GM21381 (cell line): ENCODE measurements around the gene CAPRIN1.

Source experiments
- ATAC-seq: cut with Tn5 transposase; IDR thresholded peaks from one replicate; pipeline ENCODE4 v1.9.1; 2021; ENCODE audit warnings: mild to moderate bottlenecking, moderate library complexity; ENCODE audit not compliant: unreplicated experiment

CAPRIN1 gene, protein sequence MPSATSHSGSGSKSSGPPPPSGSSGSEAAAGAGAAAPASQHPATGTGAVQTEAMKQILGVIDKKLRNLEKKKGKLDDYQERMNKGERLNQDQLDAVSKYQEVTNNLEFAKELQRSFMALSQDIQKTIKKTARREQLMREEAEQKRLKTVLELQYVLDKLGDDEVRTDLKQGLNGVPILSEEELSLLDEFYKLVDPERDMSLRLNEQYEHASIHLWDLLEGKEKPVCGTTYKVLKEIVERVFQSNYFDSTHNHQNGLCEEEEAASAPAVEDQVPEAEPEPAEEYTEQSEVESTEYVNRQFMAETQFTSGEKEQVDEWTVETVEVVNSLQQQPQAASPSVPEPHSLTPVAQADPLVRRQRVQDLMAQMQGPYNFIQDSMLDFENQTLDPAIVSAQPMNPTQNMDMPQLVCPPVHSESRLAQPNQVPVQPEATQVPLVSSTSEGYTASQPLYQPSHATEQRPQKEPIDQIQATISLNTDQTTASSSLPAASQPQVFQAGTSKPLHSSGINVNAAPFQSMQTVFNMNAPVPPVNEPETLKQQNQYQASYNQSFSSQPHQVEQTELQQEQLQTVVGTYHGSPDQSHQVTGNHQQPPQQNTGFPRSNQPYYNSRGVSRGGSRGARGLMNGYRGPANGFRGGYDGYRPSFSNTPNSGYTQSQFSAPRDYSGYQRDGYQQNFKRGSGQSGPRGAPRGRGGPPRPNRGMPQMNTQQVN

DNA sequence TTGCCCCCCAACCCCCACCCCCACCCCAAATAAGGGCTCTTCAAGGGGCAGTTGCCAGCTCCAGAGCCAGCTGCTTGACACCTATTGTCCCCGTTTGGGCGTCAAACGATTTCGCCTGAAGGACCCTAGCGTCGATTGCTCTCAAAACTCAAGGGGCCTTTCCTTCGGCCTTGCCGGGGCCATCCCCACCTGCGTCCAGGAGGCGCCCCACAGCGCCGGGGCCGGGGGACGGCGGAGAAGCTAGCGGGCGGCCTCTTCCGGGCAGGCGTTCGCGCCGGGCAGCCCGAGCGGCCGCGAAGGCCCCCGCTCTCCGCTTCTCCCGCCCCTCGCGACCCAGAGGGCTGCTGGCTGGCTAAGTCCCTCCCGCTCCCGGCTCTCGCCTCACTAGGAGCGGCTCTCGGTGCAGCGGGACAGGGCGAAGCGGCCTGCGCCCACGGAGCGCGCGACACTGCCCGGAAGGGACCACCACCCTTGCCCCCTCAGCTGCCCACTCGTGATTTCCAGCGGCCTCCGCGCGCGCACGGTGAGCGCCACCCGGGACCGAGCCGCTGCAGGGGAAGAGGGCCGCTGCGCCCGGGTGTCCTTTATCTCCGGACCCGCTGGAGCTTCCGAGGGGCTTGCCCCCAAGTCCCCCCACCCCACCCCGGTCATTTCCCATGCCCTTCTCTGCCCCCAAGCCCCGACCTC, at the start of gene CAPRIN1:
Gene CAPRIN1, plus strand, starts transcription at position 383 of the 687 bp plus-strand sequence. CDS start 690 bp downstream, outside the sequence.
- peak; percentile 59 for ATAC-seq

DNA sequence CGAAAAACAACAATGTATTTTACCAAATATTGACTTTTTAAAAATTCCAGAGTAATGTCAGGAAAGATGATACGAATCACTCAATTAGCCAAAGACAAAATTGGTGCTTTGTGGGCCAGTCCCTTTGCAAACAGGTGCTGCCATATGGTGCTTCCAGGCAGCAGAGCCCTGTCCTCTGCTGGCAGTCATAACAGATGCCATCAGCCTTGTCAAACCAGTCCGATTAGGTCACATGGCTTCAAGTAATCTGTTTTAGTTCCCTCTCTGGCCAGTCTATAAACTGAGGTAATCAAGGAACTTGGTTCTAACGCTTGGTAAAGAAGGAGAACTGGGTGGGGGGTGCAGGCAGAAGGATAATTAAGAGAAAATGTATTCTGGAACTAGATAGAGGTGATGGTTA, 49.1 kb upstream of the CAPRIN1 start:
- ATAC-seq = no peak

DNA sequence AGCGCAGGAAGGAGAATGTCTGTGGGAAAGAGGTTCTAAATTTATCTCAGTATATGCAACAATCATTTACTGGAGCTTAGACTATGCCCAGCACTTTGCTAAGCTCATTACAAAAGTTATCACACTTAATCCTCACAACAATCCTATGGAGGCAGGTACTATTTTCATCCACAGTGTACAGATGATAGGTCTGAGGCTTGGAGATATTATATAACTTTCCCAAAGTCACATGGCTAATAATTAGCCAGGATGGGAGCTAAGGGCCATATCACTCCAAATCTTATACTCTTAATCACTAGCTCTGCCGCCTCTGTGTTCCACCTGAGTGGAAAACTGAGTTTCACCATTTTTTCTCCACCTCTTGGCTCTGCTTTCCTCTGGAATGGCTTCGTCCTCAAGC, 47.3 kb upstream of the CAPRIN1 start:
- ATAC-seq = no peak

DNA sequence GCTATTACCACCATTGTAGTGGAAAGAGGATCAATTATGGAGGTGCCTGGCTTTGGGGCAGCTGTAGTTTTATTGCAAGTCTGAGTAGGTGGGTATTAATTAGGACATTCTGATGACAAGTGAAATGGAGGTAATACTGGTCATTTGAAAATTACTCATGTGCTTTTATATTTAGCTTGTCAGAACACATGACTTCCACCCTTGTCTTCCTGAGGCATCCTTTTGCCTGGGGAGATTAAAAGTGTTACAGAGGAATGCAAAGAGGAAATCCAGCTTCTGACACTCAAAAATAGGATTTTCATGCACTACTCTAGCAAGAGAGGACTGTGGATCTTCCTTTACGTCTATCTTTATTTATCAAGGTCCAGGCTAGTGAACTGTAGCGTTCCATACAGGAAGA, 44.7 kb upstream of the CAPRIN1 start:
- no peak for ATAC-seq

DNA sequence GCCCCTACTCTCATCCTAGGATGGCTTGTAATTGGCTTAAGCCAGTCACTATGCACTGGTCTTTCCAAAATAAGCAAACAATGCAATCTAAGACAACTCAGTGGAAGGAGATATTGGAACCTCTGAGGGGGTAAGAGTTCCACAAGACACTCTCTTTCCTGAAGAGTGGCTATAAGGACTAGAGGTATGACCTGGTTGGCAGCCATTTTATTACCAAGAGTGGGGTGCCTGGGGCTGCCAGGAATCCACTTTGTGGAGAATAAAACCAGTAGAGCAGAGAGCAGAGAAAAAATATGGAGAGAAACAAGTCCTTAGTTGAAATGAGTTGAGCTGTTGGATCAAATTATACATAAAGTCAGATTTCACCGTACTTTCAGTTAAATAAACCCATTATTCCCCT, 38.8 kb upstream of the CAPRIN1 start:
- ATAC-seq = no peak

DNA sequence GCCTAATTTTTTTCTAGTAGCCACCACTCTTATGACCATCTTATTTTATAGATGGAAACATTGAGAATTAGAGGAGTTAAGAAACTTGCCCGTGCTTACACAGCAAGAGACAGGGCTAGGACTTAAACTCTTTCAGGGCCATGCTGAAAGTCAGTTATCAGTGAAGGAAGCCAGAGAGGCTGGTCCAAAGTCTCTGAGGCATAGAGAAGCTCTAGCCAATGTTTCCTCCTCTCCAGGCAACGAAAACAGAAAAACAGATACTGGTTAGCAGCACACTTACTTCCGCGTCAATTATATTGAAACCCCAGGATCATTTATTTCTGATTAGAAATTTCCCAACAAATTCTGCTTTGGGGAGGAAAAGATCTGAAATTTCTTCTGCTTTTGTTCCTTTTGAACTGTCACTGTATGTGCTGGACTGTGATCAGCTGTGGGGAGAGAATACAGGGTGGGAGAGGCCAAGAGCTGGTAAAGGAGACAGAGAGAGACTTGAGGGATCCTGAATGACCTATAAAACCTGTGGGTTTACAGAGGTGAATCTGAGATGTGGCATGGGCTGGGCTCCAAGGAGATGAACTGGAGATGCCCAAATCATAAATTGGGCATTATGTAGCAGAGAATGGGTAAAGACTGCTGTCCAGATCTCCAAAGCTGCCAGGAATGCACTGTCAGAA, 37.5 kb upstream of the CAPRIN1 start:
- ATAC-seq = no peak

DNA sequence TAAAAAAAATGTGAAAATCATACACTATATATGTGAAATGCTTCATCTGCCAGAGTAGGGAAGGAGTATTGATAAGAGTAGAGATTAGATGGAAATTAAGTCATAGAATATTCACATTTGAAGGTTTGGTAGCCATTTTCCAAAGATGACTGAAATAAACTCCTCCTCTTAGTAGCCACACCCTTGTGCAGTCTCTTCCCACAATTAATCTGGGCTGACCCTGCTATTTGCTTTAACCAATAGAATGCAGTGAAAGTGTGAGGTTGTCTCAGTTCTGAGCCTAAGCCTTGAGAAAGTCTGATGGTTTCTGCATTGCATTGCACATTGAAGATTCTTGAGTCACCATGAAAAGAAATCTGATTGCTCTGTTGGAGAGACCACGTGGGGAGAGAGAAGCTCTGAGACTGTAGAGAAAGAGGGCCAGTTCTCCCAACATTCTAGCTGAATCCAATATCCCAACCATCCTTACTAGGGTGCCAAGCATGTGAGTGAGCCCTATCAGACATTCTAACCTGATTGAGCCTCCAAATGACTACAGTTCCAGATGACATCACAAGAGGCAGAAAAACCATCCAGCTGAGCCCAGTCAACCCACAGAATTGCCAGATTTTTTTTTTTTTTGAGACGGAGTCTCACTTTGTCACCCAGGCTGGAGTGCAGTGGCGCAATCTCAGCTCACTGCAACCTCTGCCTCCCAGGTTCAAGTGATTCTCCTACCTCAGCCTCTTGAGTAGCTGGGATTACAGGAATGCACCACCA, 29.4 kb upstream of the CAPRIN1 start:
- ATAC-seq = no peak

DNA sequence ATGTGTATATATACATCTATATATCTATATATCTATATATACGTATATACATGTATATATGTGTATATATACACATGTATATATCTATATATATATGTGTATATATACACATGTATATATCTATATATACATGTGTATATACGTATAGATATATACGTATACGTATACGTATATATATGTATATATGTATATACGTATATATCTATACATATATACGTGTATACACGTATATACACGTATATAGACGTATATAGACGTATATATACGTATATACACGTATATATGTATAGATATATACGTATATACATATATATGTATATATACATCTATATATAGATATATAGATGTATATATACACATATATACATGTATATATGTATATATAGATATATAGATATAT, 25.1 kb upstream of the CAPRIN1 start:
- ATAC-seq = no peak

DNA sequence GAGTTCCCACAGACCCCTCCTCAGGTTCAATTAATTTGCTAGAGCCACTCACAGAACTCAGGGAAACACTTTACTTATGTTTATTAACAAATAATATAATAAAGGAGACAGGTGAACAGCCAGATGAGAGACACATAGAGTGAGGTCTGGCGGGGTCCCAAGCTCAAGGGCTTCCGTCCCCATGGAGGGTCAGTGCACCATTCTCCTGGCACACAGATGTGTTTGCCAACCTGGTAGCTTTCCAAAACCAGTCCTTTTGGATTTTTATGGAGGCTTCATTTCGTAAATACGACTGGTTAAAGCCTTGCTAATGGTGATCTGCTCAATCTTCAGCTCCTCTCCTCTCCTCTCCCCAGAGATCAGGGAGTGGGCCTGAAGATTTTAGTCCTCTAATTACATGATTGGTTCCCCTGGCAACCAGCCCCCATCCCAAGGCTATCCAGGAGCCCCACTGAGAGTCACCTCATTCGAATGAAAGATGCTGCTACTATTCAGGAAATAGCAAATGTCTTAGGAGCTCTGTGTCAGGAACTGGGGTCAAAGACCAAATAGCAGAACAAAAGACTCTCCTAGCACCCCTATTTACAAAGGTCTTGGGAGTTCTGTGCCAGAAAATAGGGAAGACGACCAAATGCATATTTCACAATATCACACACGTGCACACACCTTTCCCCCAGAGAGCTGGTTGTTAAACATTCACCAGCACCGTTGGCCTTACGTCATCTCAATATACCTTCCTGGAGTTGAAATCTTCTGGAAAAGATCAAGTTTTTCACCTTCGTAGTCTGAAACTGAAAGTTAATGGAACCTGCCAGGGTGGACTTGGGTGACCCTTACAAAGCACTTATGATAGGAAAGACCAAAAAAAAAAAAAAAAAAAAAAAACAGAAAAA, 23.8 kb upstream of the CAPRIN1 start:
- no peak for ATAC-seq

DNA sequence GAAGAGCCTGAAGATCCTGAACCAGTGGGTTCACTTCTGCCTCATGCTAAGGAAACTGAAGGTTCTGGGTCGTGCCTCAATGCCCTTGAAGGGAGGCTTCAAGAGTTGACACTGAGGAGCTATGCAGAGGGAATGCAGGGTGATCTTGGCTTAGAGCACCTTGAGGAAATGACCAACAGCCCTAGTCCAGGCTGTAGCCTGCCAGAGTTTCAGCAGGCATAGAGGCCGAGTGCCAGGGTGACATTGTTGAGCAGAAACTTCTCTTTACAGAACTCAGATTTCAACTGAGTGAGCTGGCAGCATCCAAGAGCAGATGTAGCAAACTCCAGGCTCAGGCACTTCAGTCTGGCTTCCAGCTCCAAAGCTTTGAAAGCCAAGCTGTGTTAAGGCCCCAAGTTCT, 23.1 kb upstream of the CAPRIN1 start:
- ATAC-seq = no peak

DNA sequence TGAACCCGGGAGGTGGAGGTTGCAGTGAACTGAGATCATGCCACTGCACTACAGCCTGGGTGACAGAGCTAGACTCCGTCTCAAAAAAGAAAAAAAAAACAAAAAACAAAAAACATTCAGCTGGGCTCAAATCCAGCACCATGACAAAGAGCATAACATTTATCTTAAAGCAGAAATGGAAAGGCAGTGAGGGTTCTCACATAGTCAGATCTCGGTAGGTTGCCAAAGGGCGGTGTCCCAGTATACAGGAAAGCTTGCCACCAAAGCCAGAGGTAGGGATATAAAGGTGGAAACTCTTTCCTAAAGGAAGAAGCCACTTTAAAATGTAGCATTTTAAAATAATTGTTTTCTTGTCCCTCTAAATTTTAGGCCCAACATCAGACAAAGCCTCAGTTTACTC, 22.4 kb upstream of the CAPRIN1 start:
- no peak for ATAC-seq

DNA sequence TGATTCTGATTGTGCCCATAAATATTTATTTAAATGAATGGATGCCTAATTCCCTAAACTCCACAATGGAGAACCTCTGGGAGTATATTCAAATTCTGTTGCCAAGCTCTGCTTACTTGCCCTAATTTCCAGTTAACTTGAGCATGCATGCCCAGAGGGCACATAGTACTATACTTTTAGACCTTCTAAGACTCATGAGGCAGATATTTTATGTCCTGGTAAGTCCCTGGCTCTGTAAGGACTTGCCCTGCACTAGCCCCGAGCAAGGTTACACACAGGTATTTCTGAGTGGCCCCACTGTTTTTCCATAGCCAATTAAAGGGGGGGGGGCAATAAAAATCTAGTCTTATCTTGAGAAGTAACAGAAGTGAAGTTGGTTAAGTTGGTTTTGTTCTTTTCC, 21.1 kb upstream of the CAPRIN1 start:
- ATAC-seq = no peak

DNA sequence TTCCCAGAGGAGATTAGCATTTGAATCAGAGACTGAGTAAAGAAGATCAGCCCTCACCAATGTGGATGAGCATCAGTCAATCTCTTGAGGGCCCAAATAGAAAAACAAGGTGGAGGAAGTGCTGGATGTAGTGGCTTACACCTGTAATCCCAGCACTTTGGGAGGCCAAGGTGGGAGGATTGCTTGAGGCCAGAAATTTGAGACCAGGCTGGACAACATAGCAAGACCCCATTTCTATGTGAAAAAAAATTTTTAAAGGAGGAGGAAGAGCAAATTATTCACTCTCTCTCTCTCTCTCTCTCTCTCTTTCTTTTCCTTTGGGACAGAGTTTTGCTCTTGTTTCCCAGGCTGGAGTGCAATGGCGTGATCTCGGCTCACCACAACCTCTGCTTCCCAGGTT, 18.1 kb upstream of the CAPRIN1 start:
- ATAC-seq = no peak

DNA sequence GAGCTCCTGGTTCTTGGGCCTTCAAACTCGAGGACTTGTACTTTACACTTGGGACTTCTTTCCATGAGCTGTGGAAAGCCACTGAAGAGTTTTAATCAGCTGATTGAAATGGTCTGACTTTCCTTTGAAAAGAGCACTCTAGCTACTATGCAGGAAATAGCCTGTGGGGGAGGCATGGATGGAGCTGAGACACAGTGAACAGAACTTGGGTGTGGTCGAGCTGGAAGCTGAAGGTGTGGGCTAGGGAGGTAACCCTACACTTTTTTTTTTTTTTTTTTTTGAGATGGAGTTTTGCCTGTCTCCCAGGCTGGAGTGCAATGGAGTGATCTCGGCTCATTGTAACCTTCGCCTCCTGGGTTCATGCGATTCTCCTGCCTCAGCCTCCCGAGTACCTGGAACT, 17.5 kb upstream of the CAPRIN1 start:
- no peak for ATAC-seq

DNA sequence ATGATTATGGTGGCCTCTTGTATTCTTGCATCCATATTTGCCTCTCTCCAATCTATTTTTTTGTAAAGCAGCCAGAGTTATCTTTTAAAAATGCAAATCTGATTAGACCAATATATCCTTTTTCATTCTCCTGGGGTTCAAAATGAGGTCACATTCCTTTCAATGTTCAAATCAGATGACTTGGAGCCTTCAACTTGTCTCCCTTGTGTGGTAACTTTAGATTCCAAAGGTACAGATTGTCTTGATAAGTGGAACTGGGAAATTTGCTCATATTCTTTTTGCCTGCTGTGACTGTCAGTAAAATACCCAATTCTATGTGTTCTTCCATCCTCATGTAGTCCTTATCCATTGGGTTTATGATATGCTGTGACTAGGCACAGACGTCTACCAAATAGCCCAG, 15.1 kb upstream of the CAPRIN1 start:
- ATAC-seq = no peak

DNA sequence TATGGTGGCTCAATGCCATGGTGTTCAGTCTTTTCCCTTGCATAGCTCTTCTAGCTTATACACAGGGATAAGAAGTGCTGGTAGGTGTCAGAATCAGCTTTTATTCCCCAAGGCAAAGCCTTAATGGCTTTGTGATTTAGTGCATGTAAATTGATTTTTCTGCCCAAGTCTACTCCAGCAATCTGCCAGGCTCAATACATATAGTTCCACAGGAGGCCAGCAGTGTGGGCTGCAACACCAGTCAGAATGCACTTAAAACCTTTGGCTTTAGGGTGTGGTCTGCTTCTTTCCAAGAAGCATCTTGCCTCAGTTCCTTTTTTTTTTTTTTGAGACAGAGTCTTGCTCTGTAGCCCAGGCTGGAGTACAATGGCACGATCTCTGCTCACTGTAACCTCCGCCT, 14.5 kb upstream of the CAPRIN1 start:
- no peak for ATAC-seq

DNA sequence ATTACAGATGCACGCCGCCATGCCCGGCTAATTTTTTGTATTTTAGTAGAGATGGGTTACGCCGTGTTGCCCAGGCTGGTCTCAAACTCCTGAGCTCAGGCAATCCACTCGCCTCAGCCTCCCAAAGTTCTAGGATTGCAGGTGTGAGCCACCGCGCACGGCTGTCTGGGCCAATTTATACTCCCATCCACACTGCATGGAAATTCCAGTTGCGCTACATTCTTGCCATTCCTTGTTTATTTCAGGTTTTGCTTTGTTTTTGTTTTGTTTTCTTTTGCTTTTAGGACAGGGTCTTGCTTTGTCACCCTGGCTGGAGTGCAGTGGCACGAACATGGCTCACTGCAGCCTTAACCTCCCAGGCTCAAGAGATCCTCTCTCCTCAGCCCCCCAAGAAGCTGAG, 11.0 kb upstream of the CAPRIN1 start:
- no peak for ATAC-seq

DNA sequence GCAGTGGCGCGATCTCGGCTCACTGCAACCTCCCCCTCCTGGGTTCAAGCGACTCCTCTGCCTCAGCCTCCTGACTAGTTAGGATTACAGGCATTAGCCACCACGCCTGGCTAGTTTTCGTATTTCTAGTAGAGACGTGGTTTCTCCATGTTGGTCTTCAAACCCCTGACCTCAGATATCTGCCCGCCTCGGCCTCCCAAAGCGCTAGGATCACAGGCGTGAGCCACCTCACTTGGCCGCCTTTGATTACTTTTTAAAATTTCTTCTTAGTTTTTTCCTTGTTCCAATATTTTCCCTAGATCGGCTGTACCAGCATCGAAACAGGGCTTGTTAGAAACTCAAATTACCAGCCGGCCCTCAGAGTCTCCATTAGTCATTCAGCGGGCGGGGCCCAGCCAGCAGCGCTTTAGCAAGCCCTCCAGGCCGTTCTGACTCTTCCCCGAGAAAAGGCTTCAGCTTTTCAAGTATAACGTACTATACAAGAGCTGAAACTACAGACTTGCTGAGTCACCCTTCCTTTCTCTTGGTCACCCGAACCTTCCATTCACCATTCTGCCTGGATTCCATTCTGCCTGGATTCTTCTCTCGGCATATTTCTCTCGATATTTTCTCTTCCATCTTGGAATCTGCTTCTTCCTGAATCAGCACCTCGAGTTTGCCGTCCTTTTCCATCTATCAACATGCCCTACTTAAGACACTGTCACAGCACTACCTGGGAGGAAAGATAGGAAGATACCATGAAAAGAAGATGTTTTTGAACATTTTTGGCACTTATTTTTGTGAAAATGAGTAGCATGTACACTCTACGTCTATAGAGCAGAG, 6.7 kb upstream of the CAPRIN1 start:
- ATAC-seq = no peak

DNA sequence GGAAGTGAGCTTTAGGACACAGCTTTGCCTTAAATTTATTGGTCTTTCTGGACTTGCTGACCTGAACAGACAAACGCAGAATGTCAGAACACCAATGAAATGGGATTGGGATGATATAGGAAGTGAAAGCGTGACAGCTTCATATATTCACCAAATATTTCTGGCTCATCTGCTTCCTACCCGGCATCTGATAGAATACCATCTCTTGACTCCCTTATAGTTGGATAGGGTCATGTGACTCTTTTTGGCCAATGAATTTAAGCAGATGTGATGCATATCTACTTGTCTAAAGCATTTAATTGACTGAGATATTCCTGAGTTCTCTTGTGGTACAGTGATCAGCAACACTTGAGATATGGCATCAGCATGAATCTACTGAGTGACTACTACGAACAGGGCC, 2.5 kb upstream of the CAPRIN1 start:
- no peak for ATAC-seq
